Spleen (tissue), 11 donors: ENCODE results near the gene NAALADL2. TPM values are rescaled to one million over a fixed set of nuclear protein-coding genes. Genes with fewer than 3 reads are reported as not detected.

Source experiments
- DNase-seq: peaks from one replicate; pipeline ENCODE4 v3.0.0-alpha.2; 2020
- H3K27ac ChIP-seq, 8 donors: fragments of 200-600 bp; sonication (generic) in 7 of 8; 1 replicate in 4 of 8; 2 replicates in 4 of 8; pipeline versions ENCODE4 v1.5.0 to v1.8.0; 2016 to 2021; ENCODE audit warnings: inconsistent platforms in 4 of 8, mild to moderate bottlenecking in 4 of 8, moderate library complexity in 1 of 8
- H3K27me3 ChIP-seq, 7 donors: fragments of 200-600 bp; sonication (generic) in 6 of 7; replicated peaks in 1 of 7; 1 replicate in 4 of 7; 2 replicates in 3 of 7; pipeline versions ENCODE4 v1.5.0 to v1.8.0; 2016 to 2021; ENCODE audit warnings: inconsistent platforms in 3 of 7, mild to moderate bottlenecking in 1 of 7
- H3K36me3 ChIP-seq, 6 donors: fragments of 200-600 bp; sonication (generic) in 5 of 6; 1 replicate in 4 of 6; 2 replicates in 2 of 6; pipeline versions ENCODE4 v1.5.0 to v1.8.0; 2016 to 2021; ENCODE audit warnings: inconsistent platforms in 2 of 6
- H3K4me1 ChIP-seq, 6 donors: fragments of 200-600 bp; sonication (generic) in 5 of 6; 1 replicate in 3 of 6; 2 replicates in 3 of 6; pipeline versions ENCODE4 v1.5.0 to v1.8.0; 2016 to 2021; ENCODE audit warnings: inconsistent platforms in 3 of 6
- H3K4me3 ChIP-seq, 8 donors: fragments of 200-600 bp; sonication (generic) in 7 of 8; 1 replicate in 4 of 8; 2 replicates in 4 of 8; pipeline versions ENCODE4 v1.5.0 to v1.8.0; 2016 to 2021; ENCODE audit warnings: inconsistent platforms in 4 of 8, mild to moderate bottlenecking in 4 of 8, moderate library complexity in 2 of 8
- H3K9me3 ChIP-seq, 8 donors: fragments of 200-600 bp; sonication (generic) in 7 of 8; 1 replicate in 4 of 8; 2 replicates in 4 of 8; pipeline versions ENCODE4 v1.5.0 to v1.8.0; 2016 to 2021; ENCODE audit warnings: inconsistent platforms in 4 of 8
- POLR2A ChIP-seq, 3 donors: fragments of 450-650 bp; IDR thresholded peaks; one replicate each; pipeline ENCODE4 v1.5.1; 2017; ENCODE audit warnings: antibody characterized with exemption in 3 of 3, mild to moderate bottlenecking in 1 of 3
- POLR2AphosphoS5 ChIP-seq, 3 donors: sonication (generic); formaldehyde crosslinking; IDR thresholded peaks; one replicate each; pipeline ENCODE4 v1.5.1; 2017; ENCODE audit warnings: antibody characterized with exemption in 3 of 3
- WGBS, 5 donors: extraction: QIAGEN DNeasy Blood & Tissue Kit in 3 of 5; methylation state at CpG; one replicate each; pipeline versions ENCODE4 v1.1.5 to v1.1.7; 2013 to 2018; 5-methylcytosine and 5-hydroxymethylcytosine counted together
- intact Hi-C: fragments of 100-400 bp; cut with DNase I; formaldehyde crosslinking; loops from one replicate; pipeline ENCODE4 v1.15.0; 2023; ENCODE audit warnings: low total_unique reads
- polyA plus RNA-seq, 3 donors: library from polyadenylated mRNA; stranded (reverse); fragments of 200-250 nt; gene quantifications; one replicate each; pipeline ENCODE4 v1.2.1, GENCODE V29; 2013
- total RNA-seq, 7 donors: library from RNA; depleted of rRNA in 3 of 7; stranded (reverse); fragments of >200 nt in 3 of 7; fragmentation: NEBNext Ultra II Directional in 4 of 7; extraction: Animal tissue kit (Norgen Biotek cat#: 25700) in 4 of 7; gene quantifications; one replicate each; pipeline versions ENCODE4 v1.1.0 to v1.2.1, GENCODE V29; 2016 to 2021
- TF ChIP-seq, protein P1 (sequence below), 11 experiments: fragments of 200-600 bp in 7 of 11; fragments of 450-650 bp in 4 of 11; sonication (generic) in 4 of 11; IDR thresholded peaks in 8 of 11; conservative IDR thresholded peaks in 3 of 11; 1 replicate in 7 of 11; 2 replicates in 4 of 11; pipeline versions ENCODE4 v1.4.0 to v1.8.0; 2016 to 2021; ENCODE audit warnings: antibody characterized with exemption in 11 of 11, inconsistent platforms in 4 of 11, mild to moderate bottlenecking in 1 of 11
- donor health status: healthy with polysubstance abuse.
- donor health status: DM: no; HTN: no; CAD: no; lungs with moderate emphysema.
- donor health status: DM: no; HTN: no; CAD: no.
- donor health status: Bipolar disorder and iron deficiency.
- donor health status: healthy.
- donor health status: DM: no; HTN: no; CAD: no.
- donor health status: DM: yes; HTN: yes; CAD: no.

Gene NAALADL2
- total and polyA plus RNA-seq, 10 donors = 0.09 to 14.4 (median 6.4) TPM

DNA sequence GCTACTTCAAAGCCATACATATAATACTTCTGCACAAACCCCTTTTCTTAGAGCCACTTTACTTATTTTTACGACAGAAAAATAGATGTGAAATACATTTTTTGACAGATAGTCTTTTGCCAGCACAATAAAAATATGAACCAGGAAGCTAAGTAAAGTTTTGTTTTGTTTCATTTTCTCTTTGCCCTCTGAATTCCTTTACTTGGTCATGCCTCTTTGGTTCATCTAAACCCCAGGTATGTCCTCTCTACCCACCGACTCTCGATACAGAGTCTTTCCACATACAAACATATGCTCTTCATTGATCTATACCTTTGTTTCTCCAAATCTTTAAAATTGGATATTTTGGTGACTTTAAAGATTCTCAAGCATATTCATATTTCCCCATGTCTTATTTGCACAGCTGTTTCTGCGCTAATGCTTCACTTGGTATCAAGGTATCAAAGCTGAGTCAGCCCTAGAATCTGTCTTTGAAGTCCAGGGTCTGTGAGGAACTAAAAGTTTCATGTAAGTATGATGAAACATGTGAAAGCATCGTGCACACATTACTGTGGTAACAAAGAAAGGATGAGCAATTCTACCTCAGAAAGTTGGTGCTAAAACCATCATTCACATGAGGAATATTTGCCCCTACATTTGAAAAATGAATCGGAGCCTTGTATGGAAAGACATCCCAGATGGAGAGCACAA lies 845.4 kb downstream of the NAALADL2 start:
- Histone ChIP-seq H3K27ac (no peak overlapping the region), H3K9me3 (no peaks in the 10 kb centered on the region), H3K36me3 (no peaks in the 10 kb centered on the region), H3K4me3 (no peak overlapping the region), H3K4me1 (no peaks in the 10 kb centered on the region), H3K27me3 (no peaks in the 10 kb centered on the region)
- WGBS, 5 donors = 82 to 89% (median 84%) methylated on average over 6 of the region's 6 CpGs
- intact Hi-C loops = no loop called here
- TF ChIP-seq POLR2A (IDR thresholded peaks at IDR 0.05) (no peak), POLR2AphosphoS5 (IDR thresholded peaks at IDR 0.05) (no peak)
- TF ChIP-seq, protein P1, sequence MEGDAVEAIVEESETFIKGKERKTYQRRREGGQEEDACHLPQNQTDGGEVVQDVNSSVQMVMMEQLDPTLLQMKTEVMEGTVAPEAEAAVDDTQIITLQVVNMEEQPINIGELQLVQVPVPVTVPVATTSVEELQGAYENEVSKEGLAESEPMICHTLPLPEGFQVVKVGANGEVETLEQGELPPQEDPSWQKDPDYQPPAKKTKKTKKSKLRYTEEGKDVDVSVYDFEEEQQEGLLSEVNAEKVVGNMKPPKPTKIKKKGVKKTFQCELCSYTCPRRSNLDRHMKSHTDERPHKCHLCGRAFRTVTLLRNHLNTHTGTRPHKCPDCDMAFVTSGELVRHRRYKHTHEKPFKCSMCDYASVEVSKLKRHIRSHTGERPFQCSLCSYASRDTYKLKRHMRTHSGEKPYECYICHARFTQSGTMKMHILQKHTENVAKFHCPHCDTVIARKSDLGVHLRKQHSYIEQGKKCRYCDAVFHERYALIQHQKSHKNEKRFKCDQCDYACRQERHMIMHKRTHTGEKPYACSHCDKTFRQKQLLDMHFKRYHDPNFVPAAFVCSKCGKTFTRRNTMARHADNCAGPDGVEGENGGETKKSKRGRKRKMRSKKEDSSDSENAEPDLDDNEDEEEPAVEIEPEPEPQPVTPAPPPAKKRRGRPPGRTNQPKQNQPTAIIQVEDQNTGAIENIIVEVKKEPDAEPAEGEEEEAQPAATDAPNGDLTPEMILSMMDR (IDR thresholded peaks at IDR 0.05 in 8 of 11, conservative IDR thresholded peaks at IDR 0.05 in 3 of 11) = no peak
- no peak for DNase-seq

DNA sequence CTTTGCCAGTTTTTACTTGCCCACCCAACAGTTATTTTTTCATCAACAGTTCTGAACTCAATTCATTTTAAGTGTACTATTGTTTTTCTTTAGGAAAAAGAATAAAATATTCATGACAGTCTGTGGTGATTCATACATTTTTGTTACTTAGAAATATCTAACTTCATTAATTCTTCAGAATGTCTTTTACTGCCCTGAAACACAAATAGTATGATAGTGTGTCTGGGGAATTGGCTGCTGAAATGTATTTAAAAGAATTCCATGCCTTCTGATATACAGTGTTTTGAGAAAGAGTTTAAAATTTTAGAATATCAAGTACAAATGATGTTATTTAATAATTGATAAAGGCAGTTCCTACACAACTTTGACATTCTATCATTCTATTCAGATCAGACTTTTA lies 854.1 kb downstream of the NAALADL2 start:
- peaks cover 0 to 9% (median 0%) of the 10 kb centered on the region in 8 donors for H3K9me3 ChIP-seq
- no peaks in the 10 kb centered on the region for H3K36me3 ChIP-seq
- TF ChIP-seq POLR2A (IDR thresholded peaks at IDR 0.05) (no peak), POLR2AphosphoS5 (IDR thresholded peaks at IDR 0.05) (no peak)
- TF ChIP-seq, protein P1 (IDR thresholded peaks at IDR 0.05 in 8 of 11, conservative IDR thresholded peaks at IDR 0.05 in 3 of 11) = no peak
- no peak overlapping the region for H3K27ac ChIP-seq
- no peak for DNase-seq
- no peaks in the 10 kb centered on the region for H3K27me3 ChIP-seq
- no peaks in the 10 kb centered on the region for H3K4me1 ChIP-seq
- intact Hi-C loops = no loop called here
- no peak overlapping the region for H3K4me3 ChIP-seq

DNA sequence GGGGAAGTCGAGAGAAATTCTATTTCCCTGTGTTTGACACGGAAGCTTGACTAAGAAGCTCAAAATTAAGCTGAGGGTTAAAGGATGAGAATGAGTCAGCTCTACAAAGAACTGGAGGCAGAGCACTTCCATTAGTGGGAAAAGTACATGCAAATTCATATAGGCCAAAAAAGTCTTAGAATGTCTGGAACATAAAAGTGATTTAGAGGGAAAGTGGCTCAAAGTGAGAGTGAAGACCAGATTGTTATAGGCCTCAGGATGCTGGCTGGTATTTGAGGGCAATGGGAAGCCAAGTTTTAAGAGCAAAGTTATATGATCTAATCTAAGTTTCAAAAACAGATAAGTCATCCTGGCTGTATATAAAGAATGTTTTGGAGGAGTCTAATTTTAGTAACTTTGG lies 857.3 kb downstream of the NAALADL2 start:
- Histone ChIP-seq H3K36me3 (no peaks in the 10 kb centered on the region), H3K4me3 (no peak overlapping the region), H3K27me3 (no peaks in the 10 kb centered on the region), H3K9me3 (peaks cover 0 to 12% (median 0%) of the 10 kb centered on the region in 8 donors), H3K27ac (no peak overlapping the region), H3K4me1 (no peaks in the 10 kb centered on the region)
- no peak for DNase-seq
- 70 to 88% (median 76%) methylated on average over 2 of the region's 2 CpGs for WGBS, 5 donors
- intact Hi-C loops = no loop called here
- TF ChIP-seq, protein P1 (IDR thresholded peaks at IDR 0.05 in 8 of 11, conservative IDR thresholded peaks at IDR 0.05 in 3 of 11) = no peak
- TF ChIP-seq POLR2AphosphoS5 (IDR thresholded peaks at IDR 0.05) = no peak
- no peak for TF ChIP-seq POLR2A (IDR thresholded peaks at IDR 0.05)

DNA sequence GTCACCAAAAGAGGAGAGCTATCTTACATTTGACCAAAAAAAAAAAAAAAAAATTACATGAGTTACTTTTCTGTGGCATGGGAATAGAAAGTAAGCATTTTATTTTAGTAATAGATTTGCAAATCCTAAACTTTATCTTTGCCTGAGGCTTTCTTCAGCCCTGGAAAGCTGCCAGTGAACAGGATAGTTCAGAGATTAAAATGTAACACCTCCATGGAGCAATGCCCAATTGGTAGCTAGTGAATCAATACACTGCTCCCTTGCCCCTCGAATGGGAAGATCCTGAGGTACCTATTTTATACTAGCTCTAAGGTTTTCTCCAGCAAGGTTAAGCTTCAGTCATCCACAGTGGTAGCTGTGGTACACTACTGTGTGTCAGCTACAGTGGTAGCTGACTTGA lies 867.1 kb downstream of the NAALADL2 start:
- Histone ChIP-seq H3K4me1 (no peaks in the 10 kb centered on the region), H3K36me3 (no peaks in the 10 kb centered on the region), H3K9me3 (no peaks in the 10 kb centered on the region), H3K4me3 (no peak overlapping the region), H3K27ac (no peak overlapping the region), H3K27me3 (no peaks in the 10 kb centered on the region)
- DNase-seq = no peak
- intact Hi-C loops = no loop called here
- WGBS, 5 donors = 47 to 80% (median 66%) methylated on average over 1 of the region's 1 CpG
- TF ChIP-seq, protein P1 (IDR thresholded peaks at IDR 0.05 in 8 of 11, conservative IDR thresholded peaks at IDR 0.05 in 3 of 11) = no peak
- TF ChIP-seq POLR2A (IDR thresholded peaks at IDR 0.05) (no peak), POLR2AphosphoS5 (IDR thresholded peaks at IDR 0.05) (no peak)
